Thoracic aorta (tissue), 2 donors: ENCODE measurements around the gene MLST8. TPM values are rescaled to one million over a fixed set of nuclear protein-coding genes. Genes with fewer than 3 reads are reported as not detected.

Experiments
- ATAC-seq: fragments of 150-250 bp; one replicate; pipeline ENCODE4 v1.8.0; 2017; ENCODE audit warnings: low read depth; ENCODE audit not compliant: insufficient number of reproducible peaks, low FRiP score
- DNase-seq: peaks from one replicate; pipeline ENCODE4 v3.0.0-alpha.2; 2020; ENCODE audit warnings: low spot score
- H3K27ac ChIP-seq, 2 donors: fragments of 200-600 bp; sonication (generic); 1 replicate in 1 of 2; 2 replicates in 1 of 2; pipeline ENCODE4 v1.5.1; 2016; ENCODE audit warnings: mild to moderate bottlenecking in 2 of 2, moderate library complexity in 2 of 2
- H3K27me3 ChIP-seq: fragments of 200-600 bp; sonication (generic); replicated peaks from 2 replicates; pipeline ENCODE4 v1.6.0; 2016; ENCODE audit warnings: mild to moderate bottlenecking; ENCODE audit not compliant: insufficient read depth
- H3K36me3 ChIP-seq: fragments of 200-600 bp; sonication (generic); one replicate; pipeline ENCODE4 v1.5.1; 2016
- H3K4me1 ChIP-seq, 2 donors: fragments of 200-600 bp; sonication (generic); 1 replicate in 1 of 2; 2 replicates in 1 of 2; pipeline versions ENCODE4 v1.5.1 to v1.6.0; 2016; ENCODE audit warnings: low read depth in 2 of 2, mild to moderate bottlenecking in 1 of 2; ENCODE audit not compliant: control insufficient read depth in 1 of 2
- H3K4me3 ChIP-seq: fragments of 200-600 bp; sonication (generic); 2 replicates; pipeline ENCODE4 v1.5.1; 2016; ENCODE audit warnings: mild to moderate bottlenecking
- H3K9me3 ChIP-seq: fragments of 200-600 bp; sonication (generic); 2 replicates; pipeline ENCODE4 v1.5.1; 2016
- CTCF ChIP-seq: fragments of 200-600 bp; sonication (generic); IDR thresholded peaks from one replicate; pipeline ENCODE4 v1.5.1; 2019; ENCODE audit warnings: antibody characterized with exemption
- total RNA-seq, 2 donors: library from RNA; depleted of rRNA; stranded (reverse); fragments of >200 nt; gene quantifications; one replicate each; pipeline versions ENCODE4 v1.1.0 to v1.2.3, GENCODE V29; 2016

Gene MLST8
- total RNA-seq, 2 donors from 2014 or later = 13.7 to 47.7 TPM

DNA sequence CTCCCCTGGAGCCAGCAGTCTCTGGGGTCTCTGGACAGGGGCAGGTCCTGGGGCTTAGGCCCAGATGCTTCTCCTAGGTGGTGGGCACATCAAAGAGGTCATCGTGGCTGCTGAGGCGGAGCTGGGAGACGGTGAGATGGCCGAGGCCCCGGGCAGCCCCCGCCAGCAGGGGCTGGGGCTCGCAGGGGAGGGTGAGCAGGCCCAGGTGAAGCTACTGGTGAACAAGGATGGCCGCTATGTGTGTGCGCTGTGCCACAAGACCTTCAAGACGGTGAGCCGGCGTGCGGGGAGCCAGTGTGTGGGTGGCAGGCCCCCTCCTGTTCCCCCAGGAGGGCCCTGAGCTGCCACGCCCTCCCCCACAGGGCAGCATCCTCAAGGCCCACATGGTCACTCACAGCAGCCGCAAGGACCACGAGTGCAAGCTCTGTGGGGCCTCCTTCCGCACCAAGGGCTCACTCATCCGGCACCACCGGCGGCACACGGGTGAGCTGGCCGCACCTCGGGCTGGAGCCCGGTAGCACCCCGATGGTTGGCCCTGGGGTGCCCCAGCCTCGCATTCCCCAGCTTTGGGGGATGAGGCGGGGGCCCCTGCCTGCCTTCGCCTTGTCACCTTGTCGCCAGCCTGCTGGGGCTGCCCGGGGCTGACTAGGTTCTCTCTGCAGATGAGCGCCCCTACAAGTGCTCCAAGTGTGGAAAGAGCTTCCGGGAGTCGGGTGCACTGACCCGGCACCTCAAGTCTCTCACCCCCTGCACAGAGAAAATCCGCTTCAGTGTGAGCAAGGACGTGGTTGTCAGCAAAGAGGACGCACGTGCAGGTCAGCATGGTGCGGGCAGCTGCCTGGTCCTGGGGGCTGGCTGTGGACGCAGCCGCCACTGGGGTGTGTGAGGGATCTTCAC, 27.1 kb downstream of the MLST8 start:
- no peak for ATAC-seq
- no peak for TF ChIP-seq CTCF

DNA sequence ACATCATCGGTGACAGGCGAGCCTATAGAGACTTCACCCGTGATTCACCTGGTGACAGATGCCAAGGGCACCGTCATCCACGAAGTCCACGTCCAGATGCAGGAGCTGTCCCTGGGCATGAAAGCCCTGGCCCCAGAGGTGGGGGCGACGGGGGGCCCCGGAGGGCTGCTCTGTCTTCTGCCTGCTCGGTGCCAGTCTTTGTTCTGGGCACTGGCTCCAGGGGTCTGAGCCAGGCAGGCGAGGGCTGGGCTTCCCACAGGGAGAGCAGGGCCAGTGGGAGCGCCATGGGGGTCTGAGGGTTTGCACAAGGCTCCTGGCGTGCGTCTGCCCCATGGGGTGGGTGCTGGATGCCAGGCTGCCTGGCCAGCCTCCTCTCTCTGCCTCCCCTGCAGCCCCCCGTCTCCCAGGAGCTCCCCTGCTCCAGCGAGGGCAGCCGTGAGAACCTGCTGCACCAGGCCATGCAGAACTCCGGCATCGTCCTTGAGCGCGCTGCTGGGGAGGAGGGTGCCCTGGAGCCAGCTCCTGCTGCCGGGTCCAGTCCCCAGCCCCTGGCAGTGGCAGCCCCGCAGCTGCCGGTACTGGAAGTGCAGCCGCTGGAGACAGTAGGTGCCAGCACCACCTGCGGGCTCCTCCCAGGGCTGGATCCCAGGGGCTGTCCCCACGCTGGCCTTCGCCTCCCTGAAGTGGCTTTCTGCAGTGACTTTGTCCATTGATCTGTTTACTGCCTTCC, 28.0 kb downstream of the MLST8 start:
- peaks cover 10 to 14% of the 10 kb centered on the region in 2 donors for H3K4me1 ChIP-seq
- H3K4me3 ChIP-seq = no peak overlapping the region
- H3K27ac ChIP-seq = no peak overlapping the region
- H3K9me3 ChIP-seq = no peaks in the 10 kb centered on the region
- ATAC-seq = no peak
- DNase-seq = no peak
- no peaks in the 10 kb centered on the region for H3K27me3 ChIP-seq
- peaks cover 67% of the 10 kb centered on the region for H3K36me3 ChIP-seq
- TF ChIP-seq CTCF = no peak

More for the DNA sequence above, 27.1 kb downstream of the MLST8 start:
- H3K4me1 ChIP-seq = peaks cover 10 to 14% of the 10 kb centered on the region in 2 donors
- H3K27me3 ChIP-seq = no peaks in the 10 kb centered on the region
- H3K36me3 ChIP-seq = peaks cover 67% of the 10 kb centered on the region
- H3K9me3 ChIP-seq = no peaks in the 10 kb centered on the region
- H3K4me3 ChIP-seq = no peak overlapping the region
- DNase-seq = no peak
- H3K27ac ChIP-seq = no peak overlapping the region

DNA sequence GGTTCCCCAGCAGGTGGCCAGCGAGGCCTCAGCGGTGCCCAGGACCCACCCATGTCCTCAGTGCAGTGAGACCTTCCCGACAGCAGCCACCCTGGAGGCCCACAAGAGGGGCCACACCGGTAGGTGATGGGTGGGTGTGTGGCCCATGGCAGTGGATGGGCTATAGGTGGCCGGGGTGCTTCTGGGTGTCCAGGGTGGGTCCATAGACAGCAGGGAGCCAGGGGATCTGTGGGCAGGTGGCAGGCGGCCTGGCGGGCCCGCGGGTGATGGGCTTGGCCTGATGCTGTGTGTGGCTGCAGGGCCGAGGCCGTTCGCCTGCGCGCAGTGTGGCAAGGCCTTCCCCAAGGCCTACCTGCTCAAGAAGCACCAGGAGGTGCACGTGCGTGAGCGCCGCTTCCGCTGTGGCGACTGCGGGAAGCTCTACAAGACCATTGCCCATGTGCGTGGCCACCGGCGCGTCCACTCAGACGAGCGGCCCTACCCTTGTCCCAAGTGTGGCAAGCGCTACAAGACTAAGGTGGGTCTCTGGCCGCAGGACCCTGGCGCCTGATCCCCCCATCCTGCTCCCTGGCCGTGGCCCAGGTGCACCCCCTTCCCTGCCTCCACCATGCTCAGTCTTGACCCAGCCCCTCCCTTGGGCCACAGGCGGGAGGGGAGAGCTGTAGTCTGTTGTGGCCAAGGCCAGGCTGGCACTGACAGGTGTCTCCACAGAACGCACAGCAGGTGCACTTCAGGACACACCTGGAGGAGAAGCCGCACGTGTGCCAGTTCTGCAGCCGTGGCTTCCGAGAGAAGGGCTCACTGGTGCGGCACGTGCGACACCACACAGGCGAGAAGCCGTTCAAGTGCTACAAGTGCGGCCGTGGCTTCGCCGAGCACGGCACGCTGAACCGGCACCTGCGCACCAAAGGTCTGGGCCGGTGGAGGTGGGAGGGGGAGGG, 28.9 kb downstream of the MLST8 start:
- H3K27ac ChIP-seq = no peak overlapping the region
- H3K36me3 ChIP-seq = peaks cover 62% of the 10 kb centered on the region
- no peaks in the 10 kb centered on the region for H3K27me3 ChIP-seq
- no peak for TF ChIP-seq CTCF
- DNase-seq (no peak), ATAC-seq (no peak)
- H3K4me3 ChIP-seq = no peak overlapping the region
- no peaks in the 10 kb centered on the region for H3K9me3 ChIP-seq
- H3K4me1 ChIP-seq = peaks cover 10 to 14% of the 10 kb centered on the region in 2 donors

DNA sequence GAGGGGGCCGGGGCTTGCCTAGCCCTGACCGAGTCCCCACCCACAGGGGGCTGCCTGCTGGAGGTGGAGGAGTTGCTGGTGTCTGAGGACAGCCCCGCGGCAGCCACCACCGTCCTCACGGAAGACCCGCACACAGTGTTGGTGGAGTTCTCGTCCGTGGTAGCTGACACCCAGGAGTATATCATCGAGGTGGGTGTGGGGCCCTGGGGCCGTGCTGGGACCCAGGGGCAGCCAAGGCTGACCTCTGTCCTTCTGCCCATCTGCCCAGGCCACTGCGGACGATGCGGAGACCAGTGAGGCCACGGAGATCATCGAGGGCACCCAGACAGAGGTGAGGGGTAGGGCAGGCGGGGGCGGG, 29.5 kb downstream of the MLST8 start:
- ATAC-seq (no peak), DNase-seq (no peak)
- Histone ChIP-seq H3K4me3 (no peak overlapping the region), H3K27ac (no peak overlapping the region), H3K9me3 (no peaks in the 10 kb centered on the region), H3K4me1 (peaks cover 10 to 14% of the 10 kb centered on the region in 2 donors), H3K36me3 (peaks cover 55% of the 10 kb centered on the region), H3K27me3 (no peaks in the 10 kb centered on the region)
- TF ChIP-seq CTCF = no peak
